Stimulated activated CD8-positive, alpha-beta memory T cell treated with anti-CD3 and anti-CD28 coated beads, Interleukin-4, amount 100 ng/mL, for 24 hours (primary cell): ENCODE data around the gene USP10.

Source experiments
- DNase-seq: peaks from one replicate; pipeline ENCODE4 v3.0.0-alpha.2; 2020; ENCODE audit warnings: low read depth

USP10 gene

DNA sequence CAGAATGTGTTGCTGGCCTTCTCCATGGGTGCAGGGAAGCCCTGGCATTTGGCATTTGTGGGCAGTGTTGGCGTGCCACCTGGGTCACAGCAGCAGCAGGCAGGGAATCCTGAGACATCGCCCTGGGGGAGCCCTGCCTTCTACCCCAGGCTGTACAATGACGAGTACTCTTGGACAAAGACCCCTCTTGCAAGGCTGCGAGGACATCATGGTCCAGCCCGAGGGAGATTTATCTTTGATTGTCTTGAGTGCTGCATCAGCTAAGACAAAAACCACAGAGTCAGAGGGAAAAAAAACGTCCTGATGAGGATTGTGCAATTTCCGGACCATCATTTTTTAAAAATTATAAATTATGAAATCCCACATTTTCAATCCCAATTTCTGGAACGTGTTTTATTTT, 123.7 kb downstream of the USP10 start:
- DNase-seq, result no peak

DNA sequence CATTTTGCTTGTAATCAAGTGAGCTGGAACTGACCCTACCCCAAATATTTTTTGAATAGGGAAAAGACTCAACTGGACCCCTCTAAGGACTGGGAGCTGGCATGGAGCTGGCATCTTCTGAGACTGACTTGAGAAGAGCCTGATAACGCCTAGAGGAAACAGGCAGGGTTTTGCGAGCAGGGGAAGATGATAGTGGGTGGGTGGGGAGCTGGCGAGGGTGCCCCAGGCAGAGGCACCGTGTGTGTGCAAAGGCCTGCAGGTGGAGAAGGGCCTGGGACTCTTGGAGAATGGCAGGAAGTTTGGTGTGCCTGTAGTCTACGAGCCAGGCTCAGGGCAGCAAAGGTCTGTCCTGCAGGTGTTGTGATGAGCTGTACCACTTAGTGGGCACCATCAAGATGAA, 124.1 kb downstream of the USP10 start:
- no peak for DNase-seq

DNA sequence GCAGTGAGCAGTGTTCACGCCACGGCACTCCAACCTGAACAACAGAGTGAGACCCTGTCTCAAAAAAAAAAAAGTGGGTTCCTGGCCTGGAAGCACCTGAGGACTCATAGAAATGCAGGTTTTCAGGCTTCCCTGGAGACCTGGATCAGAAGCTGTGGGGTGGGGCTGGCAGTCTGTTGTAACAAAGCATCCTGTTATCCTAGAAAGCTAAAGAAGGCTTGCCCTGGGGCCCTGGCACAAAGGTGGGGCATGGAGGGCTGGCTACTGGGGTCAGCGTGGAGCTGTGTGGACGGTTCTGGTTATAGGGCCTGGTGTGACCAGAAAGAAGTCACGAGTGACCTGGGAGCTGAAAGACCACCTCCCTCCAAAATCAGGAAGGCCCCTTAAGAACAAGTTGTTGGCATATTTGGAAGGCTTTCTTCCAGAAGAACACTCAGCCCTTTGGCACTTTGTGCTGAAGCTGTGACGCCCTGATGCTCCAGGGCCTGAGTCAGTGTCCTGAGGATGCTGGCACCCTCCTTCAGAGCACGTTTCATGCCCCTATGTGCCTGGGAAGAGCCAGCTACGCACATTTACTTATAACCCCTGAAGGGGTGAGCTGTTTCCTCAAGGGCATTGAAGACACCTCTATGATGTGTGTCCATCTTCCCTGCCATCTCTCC, 126.2 kb downstream of the USP10 start:
- DNase-seq, result no peak

DNA sequence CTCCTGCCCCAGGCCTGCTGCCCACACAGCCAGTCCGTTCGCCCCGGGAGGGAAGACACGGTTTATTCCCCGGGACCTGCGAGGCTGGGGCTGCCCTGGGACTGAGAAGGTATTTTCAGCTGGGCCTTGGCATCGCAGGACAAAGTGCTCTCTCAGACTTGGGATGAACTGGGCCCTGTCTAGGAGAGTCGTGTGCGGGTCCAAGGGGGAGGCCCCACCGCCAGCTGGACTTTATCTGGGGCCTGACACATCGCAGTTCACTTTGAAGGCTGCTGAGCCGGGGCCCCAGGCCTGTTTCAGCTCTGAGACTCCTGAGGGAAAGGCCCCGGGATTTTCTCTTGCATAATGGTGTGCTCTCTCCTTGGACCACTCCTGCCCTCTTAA, 126.8 kb downstream of the USP10 start:
- no peak for DNase-seq

DNA sequence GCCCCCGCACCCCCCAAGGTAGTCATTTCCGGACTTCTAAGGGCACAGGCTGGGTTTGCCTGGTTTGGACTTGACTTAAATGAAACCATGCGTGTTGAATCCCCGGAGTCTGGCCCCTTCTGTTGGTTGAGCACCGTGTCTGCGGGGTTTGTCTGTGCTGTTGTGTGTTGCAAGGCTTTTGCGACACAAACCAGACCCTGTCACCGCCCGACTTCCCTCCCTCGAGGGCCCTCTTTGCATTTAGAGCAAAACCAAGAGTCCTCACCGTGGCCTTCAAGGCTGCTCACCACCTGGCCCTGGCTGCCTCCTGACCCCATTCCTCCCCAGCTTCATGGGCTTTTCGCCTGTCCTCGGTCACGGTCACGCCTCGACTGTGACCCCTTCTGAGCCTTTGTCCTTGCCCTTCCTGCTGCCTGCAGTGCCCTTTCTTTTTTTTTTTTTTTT, 127.4 kb downstream of the USP10 start:
- no peak for DNase-seq

DNA sequence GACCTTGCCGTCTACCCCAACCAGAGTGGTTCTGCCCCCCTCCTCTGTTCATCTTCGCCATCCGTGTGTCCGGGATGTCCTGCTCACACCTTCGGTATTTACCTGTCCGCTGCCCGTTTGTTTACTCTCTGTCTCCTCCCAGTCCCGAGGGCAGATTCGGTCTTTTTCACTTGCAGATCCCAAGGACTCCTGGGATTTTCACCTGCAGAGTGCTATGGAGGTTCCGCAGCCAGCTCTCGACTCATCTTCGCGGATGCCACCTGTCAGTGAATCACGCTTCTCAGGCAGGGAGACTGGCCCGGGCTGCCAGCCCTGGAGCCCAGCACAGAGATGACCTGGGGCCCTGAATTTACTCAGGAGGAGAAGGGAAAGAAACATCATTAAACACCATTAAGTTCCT, 128.1 kb downstream of the USP10 start:
- DNase-seq, result no peak

DNA sequence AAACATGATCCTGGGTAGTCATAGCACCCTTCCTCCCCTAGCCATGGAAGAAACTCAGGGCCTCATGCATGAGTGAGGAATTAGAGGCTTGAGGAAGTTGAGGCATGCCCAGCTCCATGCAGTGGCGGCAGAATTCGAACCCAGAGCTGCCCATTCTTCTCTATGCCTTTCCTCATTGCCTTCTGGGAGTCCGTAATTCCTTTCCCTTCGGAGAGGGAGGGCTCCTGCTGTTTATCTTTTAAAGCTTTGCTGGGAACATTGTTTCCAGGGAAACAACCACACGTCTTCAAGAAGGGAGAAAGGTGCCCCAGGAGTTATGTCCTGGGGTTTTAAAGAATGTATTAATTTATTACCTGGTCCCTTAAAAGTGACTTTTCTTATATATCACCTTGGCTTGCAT, 128.5 kb downstream of the USP10 start:
- no peak for DNase-seq
